HUES6 (cell line): Measurements from ENCODE around the gene CCDC30.
"Not testable (repeated sequence)": the region's sequence is repeated elsewhere in the genome, so short reads cannot be mapped to it uniquely, and the experiment has no call there.

Experiments
- H3K27ac ChIP-seq: 2 replicates; pipeline ENCODE4 v1.7.0; 2013; ENCODE audit warnings: low read depth, mild to moderate bottlenecking, low read length, inconsistent platforms
- H3K27me3 ChIP-seq: 2 replicates; pipeline ENCODE4 v1.6.1; 2013; ENCODE audit warnings: low read length; ENCODE audit not compliant: control insufficient read depth, insufficient read depth
- H3K36me3 ChIP-seq: 2 replicates; pipeline ENCODE4 v1.6.1; 2013; ENCODE audit warnings: low read length; ENCODE audit not compliant: control insufficient read depth, insufficient read depth
- H3K4me1 ChIP-seq: 2 replicates; pipeline ENCODE4 v1.6.1; 2013; ENCODE audit warnings: low read length; ENCODE audit not compliant: control insufficient read depth, insufficient read depth
- H3K4me3 ChIP-seq: 2 replicates; pipeline ENCODE4 v1.5.1; 2013; ENCODE audit warnings: low read depth, low read length
- H3K9ac ChIP-seq: one replicate; pipeline ENCODE4 v1.6.1; 2013; ENCODE audit warnings: mild to moderate bottlenecking, low read length
- H3K9me3 ChIP-seq: 2 replicates; pipeline ENCODE4 v1.6.1; 2013; ENCODE audit warnings: low read depth, low read length; ENCODE audit not compliant: control insufficient read depth, insufficient read depth

CCDC30 gene

DNA sequence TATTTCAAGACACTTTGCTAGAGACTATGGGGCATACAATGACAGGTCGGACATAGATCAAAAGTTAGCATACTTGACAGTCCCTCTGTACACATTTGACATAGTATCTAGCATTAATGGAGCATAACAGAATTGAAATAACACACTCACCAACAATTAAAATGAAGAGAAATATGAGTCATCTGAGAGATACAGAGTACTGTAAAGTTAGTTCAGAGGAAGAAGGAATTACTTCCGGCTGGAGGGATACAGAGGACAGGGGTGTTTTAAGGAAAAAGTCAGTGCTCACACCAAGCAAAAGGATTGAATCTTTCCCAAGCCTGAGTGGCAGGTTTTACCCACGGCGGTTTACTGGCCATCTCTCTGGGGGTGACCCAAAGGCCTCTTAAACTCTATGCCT lies 9.7 kb upstream of the CCDC30 start:
- Histone ChIP-seq H3K36me3 (peaks cover 3% of the 10 kb centered on the region; the same call in 1 of the 2 replicates), H3K9me3 (no peaks in the 10 kb centered on the region), H3K27ac (no peak overlapping the region), H3K9ac (no peak overlapping the region), H3K4me3 (no peak overlapping the region), H3K27me3 (no peaks in the 10 kb centered on the region), H3K4me1 (peaks cover 4% of the 10 kb centered on the region)

DNA sequence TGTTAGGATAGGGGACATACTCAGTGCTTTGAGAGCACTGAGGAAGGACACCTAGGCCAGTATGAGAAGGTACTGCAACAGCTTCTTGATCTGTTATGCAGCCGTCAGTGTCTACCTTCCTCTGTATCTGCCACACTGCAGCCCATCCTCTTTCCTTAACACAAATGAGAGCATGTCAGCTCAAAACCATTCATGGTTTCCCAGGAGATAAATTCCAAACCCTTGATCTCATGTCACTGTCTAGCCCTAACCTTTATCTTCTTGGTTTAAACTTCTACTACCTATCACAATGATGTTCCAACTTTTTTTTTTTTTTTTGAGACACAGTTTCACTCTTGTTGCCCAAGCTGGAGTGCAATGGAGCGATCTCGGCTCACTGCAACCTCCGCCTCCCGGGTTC lies 8.7 kb upstream of the CCDC30 start:
- Histone ChIP-seq H3K27me3 (no peaks in the 10 kb centered on the region), H3K9me3 (no peaks in the 10 kb centered on the region), H3K4me3 (no peak overlapping the region), H3K27ac (no peak overlapping the region), H3K36me3 (peaks cover 12% of the 10 kb centered on the region; the same call in 1 of the 2 replicates), H3K9ac (no peak overlapping the region), H3K4me1 (peaks cover 4% of the 10 kb centered on the region)

DNA sequence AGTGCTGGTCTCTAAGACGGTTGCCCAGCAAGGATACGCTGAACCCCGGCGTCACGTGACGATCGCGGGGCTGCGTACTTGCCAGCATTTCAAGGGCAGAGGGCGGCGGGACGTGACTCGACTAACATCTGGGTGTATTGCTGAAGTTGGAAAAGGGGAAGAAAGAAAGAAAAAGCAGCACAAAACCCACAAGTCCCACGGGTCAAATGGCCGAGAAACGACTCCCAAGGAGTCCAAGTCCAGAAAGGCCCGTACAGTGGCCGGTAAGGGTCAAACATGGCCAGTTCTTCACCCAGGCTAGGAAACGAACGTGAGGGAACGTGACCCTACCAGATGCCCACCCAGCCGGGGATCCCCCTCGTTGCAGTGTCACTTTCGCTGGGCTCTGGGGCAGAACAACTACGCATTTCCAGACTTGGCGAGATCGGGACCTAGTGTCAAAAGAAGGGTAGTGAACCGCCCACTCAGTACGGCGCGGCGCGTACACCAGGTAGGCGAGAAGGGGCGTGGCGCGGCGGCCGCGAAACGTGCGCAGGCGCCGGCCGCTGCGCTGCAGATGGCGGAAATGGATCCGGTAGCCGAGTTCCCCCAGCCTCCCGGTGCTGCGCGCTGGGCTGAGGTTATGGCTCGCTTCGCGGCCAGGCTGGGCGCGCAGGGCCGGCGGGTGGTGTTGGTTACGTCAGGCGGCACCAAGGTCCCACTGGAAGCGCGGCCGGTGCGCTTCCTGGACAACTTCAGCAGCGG lies 6.9 kb upstream of the CCDC30 start, which contains the start of the genes PPCS and ZMYND12:
TSS of gene PPCS (plus strand) at position 534 of the 744 bp plus-strand sequence. CDS start at position 557, 23 bp downstream.
TSS of gene ZMYND12 (minus strand) at position 13 of the 744 bp plus-strand sequence. CDS start 25 bp downstream, outside the sequence.
- Histone ChIP-seq H3K27ac (peak within 1 kb of the TSS; percentile 76), H3K27me3 (no peaks in the 10 kb centered on the region), H3K4me3 (peak within 1 kb of the TSS; percentile 77), H3K9me3 (no peaks in the 10 kb centered on the region), H3K4me1 (peaks cover 4% of the 10 kb centered on the region), H3K9ac (peak within 1 kb of the TSS; percentile 94), H3K36me3 (peaks cover 29% of the 10 kb centered on the region)

DNA sequence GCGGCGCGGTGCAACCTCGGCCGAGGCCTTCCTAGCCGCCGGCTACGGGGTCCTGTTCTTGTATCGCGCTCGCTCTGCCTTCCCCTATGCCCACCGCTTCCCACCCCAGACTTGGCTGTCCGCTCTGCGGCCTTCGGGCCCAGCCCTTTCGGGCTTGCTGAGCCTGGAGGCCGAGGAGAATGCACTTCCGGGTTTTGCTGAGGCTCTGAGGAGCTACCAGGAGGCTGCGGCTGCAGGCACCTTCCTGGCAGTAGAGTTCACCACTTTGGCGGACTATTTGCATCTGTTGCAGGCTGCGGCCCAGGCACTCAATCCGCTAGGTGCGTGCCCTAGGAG lies 6.4 kb upstream of the CCDC30 start:
- H3K27ac ChIP-seq, result peak overlapping the region; percentile 76

DNA sequence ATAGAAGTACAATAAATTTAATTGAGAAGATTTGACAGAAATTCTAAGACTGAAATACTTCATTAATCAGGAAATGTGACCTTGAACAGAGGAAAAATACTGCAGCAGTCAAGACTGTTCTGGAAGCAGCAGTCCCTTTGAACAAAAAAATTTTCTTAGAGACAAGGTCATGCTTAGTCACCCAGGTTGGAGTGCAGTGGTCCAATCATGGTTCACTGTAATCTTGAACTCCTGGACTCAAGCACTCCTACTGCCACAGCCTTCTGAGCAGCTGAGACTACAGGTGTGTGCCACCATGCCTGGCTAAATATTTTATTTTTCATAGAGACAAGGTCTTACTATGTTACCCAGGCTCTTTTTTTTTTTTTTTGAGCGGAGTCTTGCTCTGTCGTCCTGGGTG lies 1.9 kb upstream of the CCDC30 start:
- H3K36me3 ChIP-seq, result peaks cover 29% of the 10 kb centered on the region

More for the DNA sequence above, 6.4 kb upstream of the CCDC30 start:
- Histone ChIP-seq H3K4me1 (peaks cover 4% of the 10 kb centered on the region), H3K9me3 (no peaks in the 10 kb centered on the region), H3K9ac (peak overlapping the region; percentile 94), H3K36me3 (peaks cover 29% of the 10 kb centered on the region), H3K27me3 (no peaks in the 10 kb centered on the region), H3K4me3 (peak overlapping the region; percentile 77)

DNA sequence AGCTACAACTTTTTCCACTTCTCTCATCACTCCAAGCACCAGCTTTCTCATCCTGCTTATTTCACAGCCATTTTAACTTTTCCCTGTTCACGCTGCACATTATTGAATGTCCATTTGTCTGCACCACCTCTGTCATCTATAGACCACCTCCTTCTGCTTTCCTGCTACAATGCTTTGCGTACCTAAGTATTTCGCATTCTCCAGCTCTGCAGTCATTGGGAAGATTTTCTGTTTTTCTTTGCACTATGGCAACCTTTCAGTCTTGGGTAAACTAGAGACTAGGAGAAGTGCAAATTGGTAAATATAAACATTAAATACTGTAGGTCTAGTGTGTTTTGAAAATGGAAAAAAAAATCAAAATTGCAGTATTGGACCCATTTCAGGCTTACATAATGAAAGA lies 835 bp downstream of the CCDC30 start:
- H3K4me3 ChIP-seq, result peak overlapping the region; percentile 76
- H3K9me3 ChIP-seq, result no peaks in the 10 kb centered on the region
- H3K27ac ChIP-seq, result no peak overlapping the region
- peak overlapping the region; percentile 8 for H3K9ac ChIP-seq
- H3K27me3 ChIP-seq, result peaks cover 19% of the 10 kb centered on the region; the same call in 1 of the 2 replicates
- peaks cover 6% of the 10 kb centered on the region for H3K4me1 ChIP-seq
- peaks cover 20% of the 10 kb centered on the region for H3K36me3 ChIP-seq

More for the DNA sequence above, 1.9 kb upstream of the CCDC30 start:
- Histone ChIP-seq H3K9me3 (no peaks in the 10 kb centered on the region), H3K4me1 (peaks cover 6% of the 10 kb centered on the region), H3K27me3 (peaks cover 15% of the 10 kb centered on the region; the same call in 1 of the 2 replicates), H3K9ac (no peak overlapping the region), H3K4me3 (no peak overlapping the region), H3K27ac (no peak overlapping the region)

DNA sequence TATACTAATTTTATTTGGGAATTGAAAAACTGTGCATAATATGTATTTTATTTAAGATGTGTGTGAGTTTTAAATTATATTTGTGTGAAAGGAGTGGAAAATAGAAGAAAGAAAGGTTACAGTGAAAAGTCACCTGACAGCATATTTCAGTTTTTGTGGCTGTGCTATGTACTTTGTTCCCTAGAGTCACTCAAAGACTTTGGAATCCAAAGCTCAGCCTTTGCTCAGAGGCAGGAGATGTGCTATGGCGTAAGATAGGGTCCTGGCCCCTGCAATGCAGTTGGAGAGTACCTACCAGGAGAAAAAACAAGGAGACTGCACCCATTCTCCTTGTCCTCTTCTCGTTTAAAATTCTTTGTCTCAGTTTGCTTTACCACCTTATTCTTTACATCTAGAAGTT lies 2.9 kb downstream of the CCDC30 start:
- H3K27me3 ChIP-seq, result peaks cover 19% of the 10 kb centered on the region; the same call in 1 of the 2 replicates
- H3K4me1 ChIP-seq, result peaks cover 6% of the 10 kb centered on the region
- H3K9me3 ChIP-seq, result no peaks in the 10 kb centered on the region
- H3K27ac ChIP-seq, result no peak overlapping the region
- no peak overlapping the region for H3K4me3 ChIP-seq
- no peak overlapping the region for H3K9ac ChIP-seq
- H3K36me3 ChIP-seq, result no peaks in the 10 kb centered on the region; the same call in 1 of the 2 replicates

DNA sequence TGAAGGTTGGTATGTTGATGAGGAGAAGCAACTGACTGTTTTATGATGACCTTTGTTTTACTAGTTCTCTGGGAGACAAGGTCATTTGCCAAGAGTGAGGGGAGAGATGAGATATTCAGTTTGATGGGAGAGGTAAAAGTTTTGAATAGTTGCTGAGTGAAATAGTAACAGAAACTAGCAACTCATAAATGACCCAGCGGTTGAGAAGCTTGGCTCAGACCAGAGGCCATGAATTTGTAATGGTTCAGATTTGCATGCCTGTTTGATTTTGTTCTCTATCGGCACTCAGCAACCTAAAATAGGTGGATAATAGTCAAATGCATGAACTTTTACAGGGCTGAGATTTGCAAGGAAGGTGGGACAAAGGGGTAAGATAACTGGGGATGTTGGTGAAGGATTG lies 6.6 kb downstream of the CCDC30 start:
- H3K4me3 ChIP-seq, result no peak overlapping the region
- H3K27ac ChIP-seq, result no peak overlapping the region
- peaks cover 5% of the 10 kb centered on the region; the same call in 1 of the 2 replicates for H3K27me3 ChIP-seq
- H3K36me3 ChIP-seq, result no peaks in the 10 kb centered on the region
- no peaks in the 10 kb centered on the region for H3K4me1 ChIP-seq
- no peaks in the 10 kb centered on the region for H3K9me3 ChIP-seq
- H3K9ac ChIP-seq, result no peak overlapping the region

DNA sequence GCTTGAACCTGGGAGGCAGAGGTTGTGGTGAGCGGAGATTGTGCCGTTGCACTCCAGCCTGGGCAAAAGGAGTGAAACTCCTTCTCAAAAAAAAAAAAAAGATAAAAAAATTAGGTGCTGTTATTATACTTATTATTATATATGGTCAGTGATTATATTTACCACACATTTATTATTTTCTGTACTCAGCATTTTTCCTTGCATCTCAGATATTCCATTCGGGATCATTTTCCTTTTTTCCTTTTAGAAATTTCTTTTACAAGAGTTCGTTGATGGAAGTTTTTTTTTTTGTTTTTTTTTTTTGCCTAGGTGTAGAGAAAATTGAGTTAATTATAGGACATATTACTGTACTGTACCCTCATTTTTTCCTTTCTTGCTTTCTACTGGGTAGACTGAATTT lies 13.5 kb downstream of the CCDC30 start:
- no peaks in the 10 kb centered on the region for H3K9me3 ChIP-seq
- no peak overlapping the region for H3K27ac ChIP-seq
- H3K4me3 ChIP-seq, result no peak overlapping the region
- no peaks in the 10 kb centered on the region for H3K27me3 ChIP-seq
- no peak overlapping the region for H3K9ac ChIP-seq
- H3K4me1 ChIP-seq, result no peaks in the 10 kb centered on the region
- no peaks in the 10 kb centered on the region for H3K36me3 ChIP-seq

DNA sequence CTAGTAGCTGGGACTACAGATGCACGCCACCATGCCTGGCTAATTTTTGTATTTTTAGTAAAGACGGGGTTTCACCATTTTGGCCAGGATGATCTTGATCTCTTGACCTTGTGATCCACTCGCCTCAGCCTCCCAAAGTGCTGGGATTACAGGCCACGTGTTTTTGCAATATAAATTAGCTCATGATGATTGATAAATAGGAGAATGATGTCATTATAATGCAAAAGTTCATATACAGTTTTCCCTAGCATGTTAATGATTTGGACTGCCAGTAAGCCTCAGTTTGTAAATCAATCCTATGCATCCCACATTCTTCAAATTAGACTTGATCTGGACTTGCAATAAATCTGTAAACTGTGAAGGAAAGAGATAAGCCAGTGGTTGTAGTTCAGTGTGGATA lies 14.3 kb downstream of the CCDC30 start:
- H3K36me3 ChIP-seq, H3K4me3 ChIP-seq, H3K9ac ChIP-seq, H3K27me3 ChIP-seq, H3K27ac ChIP-seq, H3K4me1 ChIP-seq, H3K9me3 ChIP-seq: not testable (repeated sequence)

DNA sequence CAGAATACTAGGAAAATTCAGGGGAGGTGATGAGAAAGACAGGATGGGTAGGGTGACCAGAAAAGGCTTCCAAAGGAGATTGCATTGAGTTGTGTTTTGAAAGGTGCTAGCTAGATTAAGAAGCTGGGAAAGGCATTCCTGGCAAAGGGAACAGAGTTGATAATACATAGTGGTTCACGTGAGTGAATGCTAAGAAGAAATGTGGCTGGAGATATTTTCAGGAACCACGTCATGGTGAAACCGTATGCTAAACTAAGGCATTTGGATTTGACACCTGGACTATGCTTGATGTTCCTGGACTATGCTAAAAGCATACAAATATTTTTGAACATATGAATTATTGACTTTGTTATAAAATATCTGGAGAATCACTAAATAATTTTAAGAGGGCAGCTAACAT lies 14.7 kb downstream of the CCDC30 start:
- Histone ChIP-seq H3K4me1 (no peaks in the 10 kb centered on the region), H3K9me3 (no peaks in the 10 kb centered on the region), H3K27ac (no peak overlapping the region), H3K27me3 (no peaks in the 10 kb centered on the region), H3K36me3 (no peaks in the 10 kb centered on the region), H3K9ac (no peak overlapping the region), H3K4me3 (no peak overlapping the region)
